K562 (cell line): ENCODE measurements around the gene RNF115. TPM values are rescaled to one million over a fixed set of nuclear protein-coding genes. Genes with fewer than 3 reads are reported as not detected.

Experiments
- CBX3 ChIP-seq, 2 experiments: IDR thresholded peaks; 1 replicate in 1 of 2; 2 replicates in 1 of 2; pipeline ENCODE4 v1.6.1; 2012; ENCODE audit warnings: inconsistent platforms in 2 of 2, low read length in 2 of 2, borderline replicate concordance in 1 of 2, control low read depth in 1 of 2
- E2F3 ChIP-seq: fragments of 250-450 bp; sonication (Bioruptor Pico); IDR thresholded peaks from 2 replicates; pipeline ENCODE4 v1.4.0; 2020; ENCODE audit warnings: mild to moderate bottlenecking
- FOXJ3 ChIP-seq: sonication (generic); formaldehyde crosslinking; IDR thresholded peaks from 2 replicates; pipeline ENCODE4 v1.4.0; 2020; ENCODE audit warnings: mild to moderate bottlenecking, missing genetic modification reagents
- GATAD2B ChIP-seq: fragments of 450-650 bp; IDR thresholded peaks from 2 replicates; pipeline ENCODE4 v1.6.1; 2017; ENCODE audit warnings: mild to moderate bottlenecking, borderline replicate concordance
- KAT7 ChIP-seq: sonication (generic); formaldehyde crosslinking; IDR thresholded peaks from 2 replicates; pipeline ENCODE4 v1.8.0; 2022; ENCODE audit warnings: missing genetic modification reagents, mild to moderate bottlenecking, borderline replicate concordance
- MECOM ChIP-seq: fragments of 250-450 bp; sonication (Bioruptor Pico); IDR thresholded peaks from 2 replicates; pipeline ENCODE4 v1.8.0; 2022; ENCODE audit warnings: inconsistent platforms
- MNT ChIP-seq, 2 experiments: fragments of 450-650 bp; conservative IDR thresholded peaks; 2 replicates each; pipeline ENCODE4 v1.6.1; 2017; ENCODE audit warnings: mild to moderate bottlenecking in 2 of 2, moderate library complexity in 2 of 2
- NFYB ChIP-seq: IDR thresholded peaks from 2 replicates; pipeline ENCODE4 v1.6.1; 2011; ENCODE audit warnings: mild to moderate bottlenecking, moderate library complexity; ENCODE audit not compliant: insufficient read length; ENCODE audit errors: extremely low read depth
- OTX1 ChIP-seq: fragments of 450-650 bp; formaldehyde crosslinking; IDR thresholded peaks from 2 replicates; pipeline ENCODE4 v1.4.0; 2022; ENCODE audit warnings: mild to moderate bottlenecking
- RFX7 ChIP-seq: fragments of 250-450 bp; sonication (Bioruptor Pico); IDR thresholded peaks from 2 replicates; pipeline ENCODE4 v1.5.1; 2021; ENCODE audit warnings: mild to moderate bottlenecking
- TCF15 ChIP-seq: fragments of 250-450 bp; sonication (Bioruptor Pico); IDR thresholded peaks from 2 replicates; pipeline ENCODE4 v1.8.0; 2022; ENCODE audit warnings: moderate library complexity, mild to moderate bottlenecking, inconsistent platforms
- THRAP3 ChIP-seq: fragments of 450-650 bp; IDR thresholded peaks from 2 replicates; pipeline ENCODE4 v1.6.1; 2016; ENCODE audit warnings: mild to moderate bottlenecking, inconsistent platforms, borderline replicate concordance
- THRB ChIP-seq: fragments of 450-650 bp; formaldehyde crosslinking; conservative IDR thresholded peaks from 2 replicates; pipeline ENCODE4 v1.4.0; 2022; ENCODE audit warnings: mild to moderate bottlenecking, missing genetic modification characterization
- TRIM24 ChIP-seq, 2 experiments: fragments of 450-650 bp; IDR thresholded peaks; 2 replicates each; pipeline ENCODE4 v1.6.1; 2016
- ZNF3 ChIP-seq: fragments of 250-450 bp; sonication (Bioruptor Pico); IDR thresholded peaks from 2 replicates; pipeline ENCODE4 v1.5.0; 2021; ENCODE audit warnings: mild to moderate bottlenecking, moderate library complexity
- ZNF395 ChIP-seq: fragments of 200-800 bp; sonication (Bioruptor generic); IDR thresholded peaks from 2 replicates; pipeline ENCODE4 v1.6.1; 2017; ENCODE audit warnings: missing genetic modification characterization, missing compliant biosample characterization
- ZNF699 ChIP-seq: fragments of 250-450 bp; sonication (Bioruptor Pico); IDR thresholded peaks from 2 replicates; pipeline ENCODE4 v1.8.0; 2021; ENCODE audit warnings: mild to moderate bottlenecking, moderate library complexity; ENCODE audit not compliant: insufficient replicate concordance
- ZNF75A ChIP-seq: fragments of 450-650 bp; formaldehyde crosslinking; IDR thresholded peaks from 2 replicates; pipeline ENCODE4 v1.4.0; 2020; ENCODE audit warnings: mild to moderate bottlenecking
- ZNF780A ChIP-seq: fragments of 250-450 bp; sonication (Bioruptor Pico); IDR thresholded peaks from 2 replicates; pipeline ENCODE4 v1.5.0; 2021; ENCODE audit warnings: mild to moderate bottlenecking
- ZZZ3 ChIP-seq: fragments of 450-650 bp; IDR thresholded peaks from 2 replicates; pipeline ENCODE4 v1.6.1; 2016; ENCODE audit warnings: antibody characterized with exemption, mild to moderate bottlenecking, moderate library complexity
- polyA plus RNA-seq, 8 experiments: library from polyadenylated mRNA; depleted of rRNA in 4 of 8; stranded (reverse) in 5 of 8; unstranded in 3 of 8; fragments of >200 nt; fragmentation: Nextera tagmentation in 2 of 8; fragmentation: Illumina TruSeq in 1 of 8; extraction: Ambion mirVana in 2 of 8; extraction: Trizol in 1 of 8; gene quantifications; 2 replicates each; pipeline versions ENCODE4 v1.2.1 to v1.2.3, GENCODE V29; 2011 to 2014; ENCODE audit warnings: inconsistent platforms in 1 of 8, missing spikeins in 1 of 8
- total RNA-seq, 7 experiments: library from RNA; depleted of rRNA in 6 of 7; stranded (reverse); fragments of >200 nt in 6 of 7; fragmentation: Illumina TruSeq in 2 of 7; extraction: Trizol in 2 of 7; gene quantifications; 2 replicates each; pipeline versions ENCODE4 v1.2.1 to v1.2.3, GENCODE V29; 2011 to 2021; ENCODE audit warnings: low replicate concordance in 1 of 7
- TF ChIP-seq, protein P1 (sequence below): fragments of 450-650 bp; IDR thresholded peaks from 2 replicates; pipeline ENCODE4 v1.6.1; 2016; ENCODE audit warnings: missing biosample characterization, missing genetic modification characterization
- TF ChIP-seq, protein P2 (sequence below): fragments of 250-450 bp; sonication (Bioruptor Pico); IDR thresholded peaks from 2 replicates; pipeline ENCODE4 v1.9.0; 2021; ENCODE audit warnings: mild to moderate bottlenecking
- TF ChIP-seq, protein P3 (sequence below): sonication (generic); formaldehyde crosslinking; IDR thresholded peaks from 2 replicates; pipeline ENCODE4 v1.8.1; 2023; ENCODE audit warnings: mild to moderate bottlenecking, missing genetic modification reagents

The RNF115 gene
- total and polyA plus RNA-seq, 9 of the 15 experiments (the other 6 are each of a cell fraction or from before 2014, with no cell fraction given), result 1.9 to 14.3 (median 9.5) TPM

- TF ChIP-seq CBX3 (IDR thresholded peaks at IDR 0.05; ENCODE audit: borderline replicate concordance in 1 of 2, low read length in 2 of 2) (no peak), TCF15 (CRISPR knock-in tag) (no peak), NFYB (no peak), TRIM24 (IDR thresholded peaks at IDR 0.05) (no peak), ZNF699 (CRISPR knock-in tag) (no peak), ZZZ3 (no peak), THRB (CRISPR knock-in tag) (no peak), ZNF780A (CRISPR knock-in tag) (no peak), FOXJ3 (CRISPR knock-in tag) (no peak), ZNF395 (CRISPR knock-in tag) (0 out of 2 replicates have a peak, but pooled peaks have one; percentile 33), THRAP3 (0 out of 2 replicates have a peak, but pooled peaks have one; percentile 45), E2F3 (CRISPR knock-in tag) (no peak), RFX7 (CRISPR knock-in tag) (no peak), ZNF75A (no peak), KAT7 (CRISPR knock-in tag) (0 out of 2 replicates have a peak, but pooled peaks have one; percentile 9), MECOM (no peak), MNT (conservative IDR thresholded peaks at IDR 0.05) (peak in 1 of 2 experiments; percentile 55; a peak in 2 of 4 replicates), OTX1 (no peak), ZNF3 (CRISPR knock-in tag) (peak; percentile 49; the same call in 1 of the 2 replicates), GATAD2B (no peak)
- TF ChIP-seq, protein P1, sequence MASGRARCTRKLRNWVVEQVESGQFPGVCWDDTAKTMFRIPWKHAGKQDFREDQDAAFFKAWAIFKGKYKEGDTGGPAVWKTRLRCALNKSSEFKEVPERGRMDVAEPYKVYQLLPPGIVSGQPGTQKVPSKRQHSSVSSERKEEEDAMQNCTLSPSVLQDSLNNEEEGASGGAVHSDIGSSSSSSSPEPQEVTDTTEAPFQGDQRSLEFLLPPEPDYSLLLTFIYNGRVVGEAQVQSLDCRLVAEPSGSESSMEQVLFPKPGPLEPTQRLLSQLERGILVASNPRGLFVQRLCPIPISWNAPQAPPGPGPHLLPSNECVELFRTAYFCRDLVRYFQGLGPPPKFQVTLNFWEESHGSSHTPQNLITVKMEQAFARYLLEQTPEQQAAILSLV (tag), result no peak
- TF ChIP-seq, protein P2, sequence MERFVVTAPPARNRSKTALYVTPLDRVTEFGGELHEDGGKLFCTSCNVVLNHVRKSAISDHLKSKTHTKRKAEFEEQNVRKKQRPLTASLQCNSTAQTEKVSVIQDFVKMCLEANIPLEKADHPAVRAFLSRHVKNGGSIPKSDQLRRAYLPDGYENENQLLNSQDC (CRISPR knock-in tag), result no peak
- TF ChIP-seq, protein P3, sequence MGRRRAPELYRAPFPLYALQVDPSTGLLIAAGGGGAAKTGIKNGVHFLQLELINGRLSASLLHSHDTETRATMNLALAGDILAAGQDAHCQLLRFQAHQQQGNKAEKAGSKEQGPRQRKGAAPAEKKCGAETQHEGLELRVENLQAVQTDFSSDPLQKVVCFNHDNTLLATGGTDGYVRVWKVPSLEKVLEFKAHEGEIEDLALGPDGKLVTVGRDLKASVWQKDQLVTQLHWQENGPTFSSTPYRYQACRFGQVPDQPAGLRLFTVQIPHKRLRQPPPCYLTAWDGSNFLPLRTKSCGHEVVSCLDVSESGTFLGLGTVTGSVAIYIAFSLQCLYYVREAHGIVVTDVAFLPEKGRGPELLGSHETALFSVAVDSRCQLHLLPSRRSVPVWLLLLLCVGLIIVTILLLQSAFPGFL (CRISPR knock-in tag), result 0 out of 2 replicates have a peak, but pooled peaks have one; percentile 40
These were observed 21.2 kb upstream of the RNF115 start (continued) for GRCh38 chr1:145845144-145845513.
